Ovary (tissue), 3 donors: ENCODE data around the gene MPV17L2.
A peak's percentile ranks its signal among the peaks of the same experiment; 100 is the strongest.

Source experiments
- CTCF ChIP-seq, 3 donors: fragments of 450-650 bp in 2 of 3; fragments of 200-600 bp in 1 of 3; IDR thresholded peaks; one replicate each; pipeline versions ENCODE4 v1.5.1 to v1.8.0; 2016 to 2022; ENCODE audit warnings: antibody characterized with exemption in 3 of 3, mild to moderate bottlenecking in 1 of 3
- POLR2A ChIP-seq: fragments of 450-650 bp; IDR thresholded peaks from one replicate; pipeline ENCODE4 v1.6.1; 2017; ENCODE audit warnings: antibody characterized with exemption, mild to moderate bottlenecking, moderate library complexity
- donor health status: DM: no; HTN: no; CAD: no.

GRCh38 chr19:18208098-18208951, 15.3 kb downstream of the MPV17L2 start:
- TF ChIP-seq CTCF (IDR thresholded peaks at IDR 0.05) = peak in 2 of 3 donors; percentile 20 to 33
- TF ChIP-seq POLR2A = no peak
